Measurements from ENCODE around the gene SH2D7. TPM values are rescaled to one million over a fixed set of nuclear protein-coding genes. Genes with fewer than 3 reads are reported as not detected.

SH2D7 gene
- total RNA-seq, 1 experiment from 2014 or later = not detected

DNA sequence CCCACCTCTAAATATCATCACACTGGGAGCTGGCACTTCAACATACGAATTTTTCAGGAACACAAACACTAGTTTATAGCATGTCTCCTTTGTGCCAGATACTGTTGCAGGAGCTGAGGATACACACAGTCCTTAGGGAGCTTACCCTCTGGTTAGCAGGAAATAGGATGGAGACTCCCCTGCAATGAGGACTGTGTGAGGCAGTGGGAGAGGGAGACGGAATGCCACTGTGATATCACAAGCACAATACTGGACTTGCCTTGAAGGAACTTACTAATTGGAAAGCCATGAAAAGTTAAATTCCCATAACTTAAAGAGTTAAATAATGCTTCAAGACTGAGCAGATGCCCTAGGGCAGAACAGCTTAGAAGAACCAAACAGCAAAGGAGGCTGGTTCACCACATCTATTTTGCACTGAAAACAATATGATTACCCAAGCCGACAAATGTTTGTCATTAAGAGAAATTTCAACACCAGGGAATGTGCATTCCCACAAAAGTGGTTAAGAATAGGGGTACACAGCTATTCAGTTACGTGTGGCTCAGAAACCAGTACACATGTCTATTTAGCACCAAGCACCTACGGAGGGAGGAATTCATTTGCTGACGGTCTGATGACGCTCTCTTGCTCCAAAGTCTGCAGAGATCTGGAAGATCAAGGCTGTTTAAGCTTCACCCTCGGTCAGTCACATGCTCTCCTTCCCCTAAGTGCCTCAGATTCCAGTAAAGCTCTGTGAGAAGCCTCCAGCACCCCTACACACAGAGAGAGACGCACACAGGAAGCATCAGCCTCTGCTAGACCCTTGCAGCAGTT lies 20.1 kb upstream of the SH2D7 start:
- DNase-seq (ENCODE audit: low read depth, low spot score) = peak; percentile 86
- in situ Hi-C loops (cut with HindIII; ENCODE audit: low pct_unique_long_range_greater_than_20kb, low sequenced_read_pairs) = no loop called here

DNA sequence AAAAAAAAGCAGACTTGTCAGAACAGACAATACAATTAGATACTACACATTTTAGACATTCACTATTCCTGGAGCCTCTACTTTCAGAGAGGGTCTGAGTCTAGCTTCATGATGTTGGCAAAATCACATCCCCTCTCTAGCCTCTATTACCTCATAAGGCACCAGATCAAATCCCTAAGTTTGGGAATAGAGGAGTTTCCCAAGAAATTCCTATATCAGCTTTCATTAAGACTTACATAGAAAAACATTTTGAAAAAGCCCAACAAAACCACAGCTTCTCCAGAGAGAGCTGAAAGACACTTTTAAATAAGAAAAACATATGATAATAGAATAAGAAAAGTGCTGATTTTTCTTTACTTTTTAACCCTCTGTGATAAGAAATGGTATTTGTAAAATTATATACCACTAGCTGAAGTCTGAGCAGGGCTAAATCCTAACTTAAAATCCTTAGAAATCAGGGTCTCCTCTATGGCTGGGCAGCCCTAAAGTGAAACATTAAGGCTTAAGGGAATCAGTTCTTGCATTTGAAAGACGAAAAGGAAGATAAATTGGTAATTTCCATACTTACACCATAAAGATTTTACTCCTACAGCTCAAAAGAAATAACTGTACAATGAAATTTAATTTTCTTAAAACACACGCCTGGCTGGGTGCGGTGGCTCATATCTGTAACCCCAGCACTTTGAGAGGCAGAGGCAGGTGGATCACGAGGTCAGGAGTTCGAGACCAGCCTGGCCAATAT lies 19.1 kb upstream of the SH2D7 start:
- in situ Hi-C loops (cut with HindIII; ENCODE audit: low pct_unique_long_range_greater_than_20kb, low sequenced_read_pairs) = no loop called here

DNA sequence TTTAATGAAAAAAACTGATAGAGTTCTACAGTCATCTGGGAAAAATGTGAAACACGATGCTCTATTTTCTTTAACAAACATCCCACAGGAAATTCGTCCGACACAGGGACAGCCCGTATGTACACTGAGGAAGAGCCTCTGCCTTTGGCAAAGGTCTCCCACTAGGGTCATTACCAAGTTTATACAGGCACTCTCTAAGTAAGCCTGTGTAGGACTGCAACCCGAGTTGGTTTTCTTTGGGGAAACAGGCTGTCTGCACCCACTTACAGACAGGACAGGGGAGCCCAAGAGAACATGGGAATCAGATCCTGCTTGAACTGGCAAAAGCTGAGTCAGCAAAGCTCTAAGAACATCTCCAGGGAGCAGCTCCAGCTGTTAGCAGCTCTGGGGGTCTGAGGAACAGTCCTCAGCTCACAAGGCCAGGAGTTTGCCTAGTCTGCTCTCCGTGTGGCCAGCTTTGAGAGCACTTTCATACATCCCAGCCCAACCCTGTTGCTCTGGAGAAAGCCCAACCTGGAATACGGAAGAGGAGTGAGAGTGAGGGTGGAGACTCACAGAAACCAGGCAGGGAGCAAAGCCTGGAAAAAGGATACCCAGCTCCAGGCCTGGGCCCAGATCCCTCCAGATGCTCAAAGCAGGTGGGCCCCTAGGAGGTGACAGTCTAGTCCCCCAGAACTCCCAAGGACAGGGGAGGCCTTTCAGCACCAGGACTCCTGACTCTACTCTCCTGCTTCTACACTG lies 16.7 kb upstream of the SH2D7 start:
- DNase-seq (ENCODE audit: low read depth, low spot score) = peak; percentile 41
- in situ Hi-C loops (cut with HindIII; ENCODE audit: low pct_unique_long_range_greater_than_20kb, low sequenced_read_pairs) = no loop called here

More for the DNA sequence above, 19.1 kb upstream of the SH2D7 start:
- DNase-seq (ENCODE audit: low read depth, low spot score) = no peak

DNA sequence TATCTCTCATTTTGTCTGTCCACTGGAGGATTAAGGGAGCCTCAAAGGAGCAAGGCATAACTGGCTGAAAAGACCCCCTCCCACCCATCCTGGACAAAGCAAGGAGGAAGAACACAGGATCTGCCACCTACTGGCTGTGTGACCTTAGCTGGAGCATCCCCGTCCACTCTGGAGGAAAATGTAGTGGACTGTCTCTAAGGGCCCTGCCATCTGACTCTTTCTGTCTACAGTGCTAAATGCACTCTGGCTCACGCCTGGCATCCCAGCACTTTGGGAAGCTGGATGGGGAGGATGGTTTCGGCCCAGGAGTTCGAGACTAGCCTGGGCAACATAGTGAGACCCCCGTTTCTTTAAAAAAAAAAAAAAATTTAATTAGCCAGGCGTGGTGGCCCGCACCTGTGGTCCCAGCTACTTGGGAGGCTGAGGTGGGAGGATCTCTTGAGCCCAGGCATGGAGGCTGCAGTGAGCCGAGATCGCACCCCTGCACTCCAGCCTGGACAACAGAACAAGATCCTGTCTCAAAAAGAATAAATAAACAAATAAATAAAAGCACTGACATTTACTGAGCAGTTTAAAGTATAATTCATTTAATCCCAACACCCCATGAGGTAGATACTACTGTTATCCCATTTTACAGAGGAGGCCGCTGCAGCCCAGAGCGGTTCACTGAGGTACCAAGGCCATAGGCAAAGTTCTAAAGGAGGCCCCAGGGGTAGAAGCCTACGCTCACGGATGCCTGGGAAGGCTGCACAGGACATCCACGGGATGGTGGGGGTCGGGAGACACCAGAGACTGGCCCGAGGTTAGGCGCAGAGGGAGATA lies 15.9 kb upstream of the SH2D7 start:
- in situ Hi-C loops (cut with HindIII; ENCODE audit: low pct_unique_long_range_greater_than_20kb, low sequenced_read_pairs) = no loop called here
- no peak for DNase-seq (ENCODE audit: low read depth, low spot score)

DNA sequence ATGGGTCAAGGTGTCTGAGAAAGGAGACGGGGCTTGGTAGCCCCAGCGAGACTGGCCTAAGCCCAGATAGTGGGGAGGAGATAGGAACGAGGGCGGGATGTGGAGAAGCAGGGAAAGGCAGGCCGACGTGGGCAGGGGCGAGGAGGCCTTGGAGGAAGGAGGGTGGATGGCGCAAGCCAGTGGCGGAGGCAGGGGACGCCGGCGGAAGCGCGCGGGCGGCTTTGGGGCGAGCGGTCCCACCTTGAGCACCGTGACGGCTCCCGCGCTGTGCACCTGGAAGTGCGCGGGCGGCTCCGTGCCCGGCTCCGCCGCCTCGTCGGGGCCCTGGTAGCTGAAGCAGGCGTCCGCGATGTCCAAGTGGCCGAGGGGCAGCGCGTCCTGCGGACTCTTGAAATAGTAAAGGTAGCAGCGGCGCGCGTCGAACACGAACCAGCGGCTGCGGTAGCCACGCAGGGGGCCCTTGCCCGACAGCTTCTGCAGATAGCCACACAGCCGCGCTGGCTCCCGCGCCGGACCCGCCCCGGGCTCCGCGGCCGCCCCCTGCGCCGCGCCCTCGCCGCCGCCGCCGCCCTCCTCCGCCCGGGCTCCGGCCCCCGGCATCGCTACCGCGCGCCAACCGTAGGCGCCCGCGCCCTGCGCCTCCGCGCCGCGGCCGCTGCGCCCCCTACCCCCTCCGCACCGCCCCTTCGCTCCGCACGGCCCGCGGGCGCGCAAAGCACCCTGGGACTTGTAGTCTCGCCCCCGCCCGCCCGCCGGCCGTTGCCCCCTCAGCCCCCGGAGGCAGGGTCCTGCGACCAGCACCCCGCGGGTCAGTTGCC lies 15.1 kb upstream of the SH2D7 start, which contains the start of gene TBC1D2B:
Gene TBC1D2B, minus strand, starts transcription at position 659 of the 818 bp plus-strand sequence. Its CDS starts 59 bp downstream, at position 600.
- in situ Hi-C loops (cut with HindIII; ENCODE audit: low pct_unique_long_range_greater_than_20kb, low sequenced_read_pairs) = no loop called here

DNA sequence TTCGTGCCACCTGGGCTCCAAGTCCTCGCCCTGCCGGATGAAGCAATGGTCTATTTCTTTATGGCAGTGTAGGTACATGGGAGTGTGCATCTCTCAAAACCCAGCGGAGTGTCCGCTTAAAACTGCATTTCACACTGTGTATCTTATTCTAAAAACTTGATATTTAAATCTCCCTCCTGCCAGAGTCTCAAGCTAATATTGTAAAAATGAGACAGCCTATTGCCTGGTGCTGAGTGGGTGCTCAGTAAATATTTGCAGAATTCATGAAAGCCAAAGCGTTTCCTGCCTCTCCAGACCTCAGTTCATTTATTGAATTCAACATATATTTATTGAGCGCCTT lies 14.5 kb upstream of the SH2D7 start:
- DNase-seq (ENCODE audit: low read depth, low spot score) = no peak
- in situ Hi-C loops (cut with HindIII; ENCODE audit: low pct_unique_long_range_greater_than_20kb, low sequenced_read_pairs) = no loop called here

More for the DNA sequence above, 15.1 kb upstream of the SH2D7 start, which contains the start of gene TBC1D2B:
- peak; percentile 53 for DNase-seq (ENCODE audit: low read depth, low spot score)

DNA sequence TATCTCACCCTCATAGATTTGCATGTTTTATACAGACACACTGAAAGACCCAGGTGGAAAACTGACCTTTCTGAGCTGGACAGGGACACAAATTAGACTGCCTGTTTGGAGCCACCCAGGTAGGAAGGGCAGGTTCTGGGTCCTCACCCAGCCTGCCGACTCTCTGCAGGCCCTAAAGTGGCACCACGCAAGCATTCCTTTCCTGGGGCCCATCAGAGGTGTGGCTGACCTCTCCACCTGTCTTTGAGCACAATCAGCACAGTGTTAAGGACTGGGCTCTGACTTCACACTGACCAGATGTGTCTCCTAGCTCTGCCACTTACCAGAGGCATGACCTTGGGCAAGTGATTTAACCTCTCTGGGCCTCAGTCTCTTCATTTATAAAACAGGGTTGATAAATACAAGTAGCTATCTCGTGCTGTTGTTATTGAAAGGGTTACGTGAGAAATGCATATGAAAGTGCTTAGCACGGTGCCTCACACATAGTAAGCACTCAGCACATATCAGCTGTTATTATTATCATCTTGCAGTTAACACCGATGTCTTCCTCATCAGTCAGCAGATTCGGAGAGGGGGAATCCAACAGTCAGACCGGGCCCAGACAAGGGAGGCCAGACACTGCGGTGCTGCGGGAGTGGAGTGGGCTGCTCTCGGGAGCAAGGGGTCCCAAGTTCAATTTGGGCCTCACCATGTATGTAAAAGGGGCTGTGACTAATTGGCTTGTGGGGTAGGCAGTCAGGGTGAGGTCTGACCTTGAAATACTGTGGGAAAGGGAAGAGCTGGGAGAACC lies 12.9 kb upstream of the SH2D7 start:
- DNase-seq (ENCODE audit: low read depth, low spot score) = no peak
- in situ Hi-C loops (cut with HindIII; ENCODE audit: low pct_unique_long_range_greater_than_20kb, low sequenced_read_pairs) = no loop called here

DNA sequence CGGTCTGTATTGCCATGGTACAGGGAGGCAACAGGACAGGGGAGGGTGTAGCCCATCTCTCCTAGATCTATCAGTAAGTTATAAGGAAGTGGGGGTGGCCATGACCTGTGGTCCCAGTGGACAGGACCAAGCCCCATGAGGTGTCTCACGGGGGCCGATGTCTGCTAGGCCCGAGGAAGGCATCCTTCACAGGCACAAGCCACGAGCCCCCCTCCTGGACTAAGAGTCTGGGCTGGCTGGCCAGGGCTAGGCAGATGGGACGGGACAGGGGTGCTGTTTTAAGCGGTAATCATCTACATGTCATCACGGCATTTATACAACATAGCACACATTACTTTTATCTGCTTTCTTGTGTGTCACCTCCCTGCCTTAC lies 12.3 kb upstream of the SH2D7 start:
- no peak for DNase-seq (ENCODE audit: low read depth, low spot score)
- in situ Hi-C loops (cut with HindIII; ENCODE audit: low pct_unique_long_range_greater_than_20kb, low sequenced_read_pairs) = no loop called here

DNA sequence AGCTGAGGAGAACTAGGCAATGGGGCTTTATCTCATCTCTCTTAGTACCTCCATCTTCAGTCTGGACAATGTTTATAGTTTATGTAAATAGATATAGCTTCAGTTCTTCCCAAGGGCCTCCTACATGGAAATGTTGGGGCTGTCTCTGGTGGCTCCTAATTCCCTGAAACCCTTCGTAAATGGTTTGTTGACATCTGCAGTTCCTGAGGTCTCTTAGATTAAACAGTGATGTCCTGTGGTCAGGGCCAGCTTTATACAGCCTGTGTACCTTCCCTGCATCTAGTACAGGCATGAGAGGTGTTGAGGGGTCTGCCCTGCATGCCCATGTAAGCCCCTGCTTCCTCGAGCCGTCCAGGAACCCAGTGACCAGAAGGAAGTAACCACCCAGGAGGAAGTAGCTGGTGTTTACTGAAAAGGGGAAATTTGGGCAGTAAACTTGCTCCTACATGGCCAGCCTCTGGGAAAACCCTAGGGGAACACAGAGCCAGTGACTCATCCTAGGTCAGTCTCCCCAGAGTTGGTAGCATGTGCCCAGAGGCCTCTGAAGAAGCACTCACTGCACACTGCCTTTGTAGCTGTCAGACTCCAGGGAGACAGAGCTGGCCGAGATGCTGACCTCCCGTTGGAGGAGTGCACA lies 10.1 kb upstream of the SH2D7 start:
- in situ Hi-C loops (cut with HindIII; ENCODE audit: low pct_unique_long_range_greater_than_20kb, low sequenced_read_pairs) = no loop called here
- DNase-seq (ENCODE audit: low read depth, low spot score) = no peak

DNA sequence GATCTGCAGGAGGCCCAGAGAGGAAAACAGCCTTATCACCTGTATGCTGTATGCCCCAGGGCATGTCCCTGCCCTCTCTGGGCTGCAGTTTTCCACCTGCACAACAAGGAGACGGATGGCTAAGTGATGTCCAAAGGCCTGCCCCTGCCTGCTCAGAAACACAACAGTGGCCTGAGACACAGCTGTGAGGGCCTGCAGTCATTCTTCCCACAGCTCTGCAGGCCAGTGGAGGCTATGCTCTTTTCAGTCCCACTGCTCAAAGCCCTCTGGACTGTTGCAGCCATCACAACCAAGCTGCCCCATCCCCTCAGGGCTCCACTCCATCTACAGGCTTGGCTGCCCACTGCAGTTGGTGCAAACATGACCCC lies 9.6 kb upstream of the SH2D7 start:
- in situ Hi-C loops (cut with HindIII; ENCODE audit: low pct_unique_long_range_greater_than_20kb, low sequenced_read_pairs) = no loop called here
- DNase-seq (ENCODE audit: low read depth, low spot score) = no peak

DNA sequence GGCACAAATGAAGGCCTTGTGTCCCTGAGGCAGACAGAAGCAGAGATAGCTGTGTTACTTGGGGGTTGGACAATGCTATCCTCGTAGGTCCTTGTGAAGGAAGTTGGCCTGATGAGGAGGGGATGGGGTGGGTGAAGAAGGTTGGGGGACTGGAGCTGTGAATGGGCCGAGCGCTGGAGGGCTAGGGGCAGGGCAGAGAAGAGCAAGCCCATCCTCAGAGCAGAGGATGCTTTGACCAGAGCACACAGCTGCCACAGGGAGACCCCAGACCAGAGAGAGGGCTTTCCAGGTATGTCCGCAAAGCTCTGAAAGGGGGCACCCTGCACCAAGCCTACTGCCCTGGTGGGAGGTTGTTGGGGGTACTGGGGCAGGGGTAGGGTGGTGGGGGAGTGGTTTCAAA lies 9.2 kb upstream of the SH2D7 start:
- in situ Hi-C loops (cut with HindIII; ENCODE audit: low pct_unique_long_range_greater_than_20kb, low sequenced_read_pairs) = no loop called here
- no peak for DNase-seq (ENCODE audit: low read depth, low spot score)

DNA sequence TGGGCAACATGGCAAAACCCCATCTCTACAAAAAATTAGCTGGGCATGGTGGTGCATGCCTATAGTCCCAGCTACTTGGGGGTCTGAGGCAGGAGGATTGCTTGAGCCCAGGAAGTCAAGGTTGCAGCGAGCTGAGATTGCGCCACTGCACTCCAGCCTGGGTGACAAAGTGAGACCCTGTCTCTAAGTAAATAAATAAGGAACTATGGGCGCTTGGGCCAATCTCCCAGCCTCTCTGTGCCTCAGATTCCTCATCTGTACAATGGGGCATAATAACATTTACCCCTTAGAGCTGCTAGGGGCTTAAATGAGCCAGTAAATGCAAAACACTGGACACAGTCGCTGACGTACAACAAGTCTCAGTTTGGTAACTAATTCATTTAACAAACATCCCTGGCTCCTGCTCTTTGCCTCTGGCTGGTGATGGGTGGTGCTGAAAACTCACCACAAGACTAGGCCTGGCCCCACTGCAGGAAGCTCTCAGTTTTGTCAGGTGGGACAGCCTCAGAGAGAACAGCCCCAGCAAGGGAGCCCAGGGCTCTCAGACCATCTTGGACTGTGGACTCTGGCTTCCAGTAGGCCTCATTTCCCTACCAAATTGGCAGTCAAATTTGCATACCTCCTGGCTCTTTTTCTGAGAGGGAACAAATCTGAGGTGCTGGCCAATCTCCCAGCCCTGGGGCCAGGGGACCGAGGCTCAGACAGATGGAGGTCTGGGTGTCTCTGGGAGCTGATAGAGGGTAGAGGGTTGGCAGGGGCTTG lies 8.5 kb upstream of the SH2D7 start:
- in situ Hi-C loops (cut with HindIII; ENCODE audit: low pct_unique_long_range_greater_than_20kb, low sequenced_read_pairs) = no loop called here
- DNase-seq (ENCODE audit: low read depth, low spot score) = no peak

DNA sequence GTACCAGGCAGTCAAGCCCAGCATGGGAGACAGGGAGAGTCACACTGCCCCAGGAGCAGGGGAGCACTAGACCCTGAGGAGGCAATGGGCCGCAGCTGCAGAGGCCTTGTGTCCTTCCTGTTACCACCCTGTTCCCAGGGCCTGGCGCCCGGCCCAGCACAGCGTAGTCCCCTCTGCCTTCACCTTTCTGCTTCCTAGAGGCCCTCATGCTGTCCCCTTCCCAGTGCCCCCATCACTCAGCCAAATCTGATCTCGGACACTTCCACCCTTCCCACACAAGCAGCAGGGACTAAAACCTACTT lies 8.0 kb upstream of the SH2D7 start:
- in situ Hi-C loops (cut with HindIII; ENCODE audit: low pct_unique_long_range_greater_than_20kb, low sequenced_read_pairs) = no loop called here

DNA sequence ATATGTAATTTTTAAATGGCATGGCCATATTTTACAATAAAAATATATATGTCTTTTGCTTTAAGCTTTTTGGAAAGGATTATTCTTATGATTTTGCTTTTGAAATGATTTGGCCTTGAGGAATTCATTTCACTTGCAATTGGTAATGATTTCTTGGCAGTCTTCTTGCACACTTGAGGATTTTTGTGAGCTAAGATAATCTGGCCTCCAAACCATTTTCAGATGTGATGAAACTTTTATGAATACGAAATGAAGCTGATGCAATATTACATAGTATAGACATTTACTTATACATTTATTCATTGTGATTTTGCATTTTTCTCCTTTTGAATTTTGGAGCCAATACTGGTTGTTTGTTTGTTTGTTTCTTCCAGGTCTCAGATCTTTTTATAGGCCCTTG lies 6.4 kb upstream of the SH2D7 start:
- in situ Hi-C loops (cut with HindIII; ENCODE audit: low pct_unique_long_range_greater_than_20kb, low sequenced_read_pairs) = no loop called here

More for the DNA sequence above, 8.0 kb upstream of the SH2D7 start:
- no peak for DNase-seq (ENCODE audit: low read depth, low spot score)

More for the DNA sequence above, 6.4 kb upstream of the SH2D7 start:
- DNase-seq (ENCODE audit: low read depth, low spot score) = no peak
